HG02623 (cell line): ENCODE data around the gene PPP6R2.
"Not testable (repeated sequence)": the region's sequence is repeated elsewhere in the genome, so short reads cannot be mapped to it uniquely, and the experiment has no call there.

Source experiments
- ATAC-seq: cut with Tn5 transposase; IDR thresholded peaks from one replicate; pipeline ENCODE4 v1.9.1; 2021; ENCODE audit warnings: moderate library complexity; ENCODE audit not compliant: unreplicated experiment

The PPP6R2 gene

DNA sequence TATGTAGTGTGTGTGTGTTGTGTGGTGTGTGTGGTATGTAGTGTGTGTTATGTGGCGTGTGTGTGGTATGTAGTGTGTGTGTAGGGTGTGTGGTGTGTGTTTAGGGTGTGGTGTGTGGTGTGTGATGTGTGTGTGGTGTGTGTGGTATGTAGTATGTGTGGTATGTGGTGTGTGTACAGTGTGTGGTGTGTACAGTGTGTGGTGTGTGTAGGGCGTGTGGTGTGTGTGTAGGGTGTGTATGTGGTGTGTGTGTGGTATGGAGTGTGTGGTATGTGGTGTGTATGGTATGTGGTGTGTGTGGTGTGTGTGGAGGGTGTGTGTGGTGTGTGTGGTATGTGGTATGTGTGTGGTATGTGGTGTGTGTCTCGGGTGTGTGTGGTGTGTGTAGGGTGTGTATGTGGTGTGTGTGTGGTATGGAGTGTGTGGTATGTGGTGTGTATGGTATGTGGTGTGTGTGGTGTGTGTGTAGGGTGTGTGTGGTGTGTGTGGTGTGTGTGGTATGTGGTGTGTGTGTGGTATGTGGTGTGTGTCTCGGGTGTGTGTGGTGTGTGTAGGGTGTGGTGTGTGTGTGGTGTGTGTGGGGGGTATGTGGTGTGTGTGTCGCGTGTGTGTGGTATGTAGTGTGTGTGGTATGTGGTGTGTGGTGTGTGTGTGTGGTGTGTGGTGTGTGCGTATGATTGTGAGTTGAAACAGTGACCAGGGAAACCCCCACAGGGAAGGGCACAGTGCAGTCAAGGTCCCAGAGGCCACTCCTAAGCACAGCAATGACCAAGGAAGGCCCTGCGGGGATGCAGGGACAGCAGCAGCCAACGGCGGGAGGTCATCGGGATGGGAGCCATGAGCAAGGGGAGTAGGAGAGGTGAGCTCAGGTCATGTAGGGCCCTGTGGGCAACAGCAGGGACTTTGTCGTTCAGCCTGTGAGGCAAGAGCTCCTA lies 2.9 kb upstream of the PPP6R2 start:
- no peak for ATAC-seq

DNA sequence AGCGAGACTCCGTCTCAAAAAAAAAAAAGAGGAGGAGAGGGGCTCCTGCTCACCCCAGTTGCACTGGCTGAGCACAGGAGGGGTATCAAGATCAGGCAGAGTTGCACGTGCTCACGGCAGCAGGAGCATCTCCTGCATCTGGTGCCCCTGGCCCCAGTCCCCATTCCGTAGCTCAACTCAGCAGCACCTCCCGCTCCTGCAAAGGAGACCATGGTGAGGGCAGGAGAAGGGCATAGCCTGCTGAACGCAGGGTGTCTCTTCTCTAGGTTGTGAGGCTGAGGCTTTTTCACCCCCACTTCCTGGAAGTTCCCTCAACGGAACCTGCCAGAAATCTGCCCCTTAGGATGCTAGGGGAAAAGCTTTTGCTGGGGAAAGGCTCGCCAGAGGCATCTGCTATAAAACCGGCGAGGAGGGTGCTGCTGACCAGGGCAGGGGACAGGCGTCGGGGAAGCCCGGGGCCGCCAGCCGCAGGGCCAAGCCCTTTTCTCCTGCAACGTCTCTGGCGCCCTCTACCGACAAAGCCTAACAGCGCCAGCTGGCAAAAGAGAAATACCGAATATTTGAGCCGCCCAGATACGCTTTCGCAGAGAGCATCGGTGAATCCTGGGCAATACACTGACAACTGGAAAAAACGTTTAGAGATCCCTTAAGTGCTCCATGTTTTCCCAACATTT lies 1.0 kb upstream of the PPP6R2 start:
- no peak for ATAC-seq

DNA sequence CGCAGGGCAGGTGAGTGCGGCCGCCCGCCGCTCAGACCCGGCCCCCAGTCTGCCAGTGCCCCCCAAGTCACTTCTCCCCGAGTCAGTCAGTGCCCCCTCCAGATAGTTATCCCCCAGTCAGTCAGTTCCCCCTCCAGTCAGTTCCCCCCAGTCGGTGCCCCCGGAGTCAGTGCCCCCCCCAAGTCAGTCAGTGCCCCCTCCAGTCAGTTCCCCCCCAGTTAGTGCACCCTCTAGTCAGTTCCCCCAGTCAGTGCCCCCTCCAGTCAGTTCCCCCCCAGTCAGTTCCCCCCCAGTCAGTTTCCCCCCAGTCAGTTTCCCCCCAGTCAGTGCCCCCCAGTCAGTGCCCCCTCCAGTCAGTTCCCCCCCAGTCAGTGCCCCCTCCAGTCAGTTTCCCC lies 411 bp downstream of the PPP6R2 start:
- no peak for ATAC-seq

- no peak for ATAC-seq
Measured at GRCh38 chr22:50346470-50346869, 3.3 kb downstream of the PPP6R2 start.

- no peak for ATAC-seq
Measured at GRCh38 chr22:50347157-50347556, 4.0 kb downstream of the PPP6R2 start.

DNA sequence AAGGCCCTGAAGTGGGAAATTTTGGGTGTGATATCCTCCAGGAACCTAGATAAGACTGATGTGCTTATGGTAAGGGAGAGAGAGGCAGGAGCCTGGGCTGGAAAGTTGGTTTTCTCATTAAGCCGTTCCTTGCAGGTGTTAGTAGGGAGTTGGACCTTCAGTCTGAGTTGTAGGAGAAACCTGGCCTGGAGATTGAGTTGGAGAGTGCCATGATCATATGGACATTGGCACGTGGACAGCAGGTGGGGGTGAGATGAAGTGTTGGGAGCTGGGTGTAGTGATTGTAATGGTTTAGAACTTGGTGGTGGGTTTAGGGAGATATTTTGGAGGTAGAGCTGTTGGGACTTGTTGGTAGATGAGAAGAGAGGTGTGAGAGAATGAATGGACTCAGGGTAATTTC lies 4.9 kb downstream of the PPP6R2 start:
- ATAC-seq, result no peak

DNA sequence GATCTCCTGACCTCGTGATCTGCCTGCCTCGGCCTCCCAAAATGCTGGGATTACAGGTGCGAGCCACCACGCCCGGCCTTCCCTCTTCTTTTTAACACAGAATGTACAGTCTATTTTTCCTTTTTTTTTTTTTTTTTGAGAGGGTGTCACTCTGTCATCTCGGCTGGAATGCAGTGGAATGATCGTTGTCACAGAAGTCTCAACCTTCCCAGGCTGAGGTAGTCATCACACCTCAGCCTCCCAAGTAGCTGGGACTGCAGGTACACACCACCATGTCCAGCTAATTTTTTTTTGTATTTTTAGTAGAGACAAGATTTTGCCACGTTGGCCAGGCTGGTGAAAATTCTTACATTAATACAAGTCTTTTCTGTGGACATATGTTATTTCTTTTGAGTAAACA lies 13.1 kb downstream of the PPP6R2 start:
- ATAC-seq, result no peak

DNA sequence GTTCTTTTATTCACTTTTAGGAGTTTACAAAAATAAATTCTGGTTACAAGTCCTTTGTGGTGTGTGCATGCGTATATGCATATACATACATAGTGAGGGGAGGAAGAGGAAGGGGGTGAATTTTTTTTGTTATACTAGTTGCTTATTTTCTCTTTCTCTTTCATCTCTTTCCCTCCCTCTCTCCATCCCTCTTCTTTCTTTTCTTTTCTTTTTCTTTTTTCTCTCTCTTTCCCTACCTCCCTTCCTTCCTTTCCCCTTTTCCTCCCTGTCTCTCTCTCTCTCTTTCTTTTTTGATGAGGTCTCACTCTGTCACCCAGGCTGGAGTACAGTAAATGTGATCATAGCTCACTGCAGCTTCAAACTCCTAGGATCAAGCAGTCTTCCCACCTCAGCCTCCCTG lies 14.1 kb downstream of the PPP6R2 start:
- ATAC-seq, result no peak

- no peak for ATAC-seq
Measured at GRCh38 chr22:50357756-50358155, 14.6 kb downstream of the PPP6R2 start.

DNA sequence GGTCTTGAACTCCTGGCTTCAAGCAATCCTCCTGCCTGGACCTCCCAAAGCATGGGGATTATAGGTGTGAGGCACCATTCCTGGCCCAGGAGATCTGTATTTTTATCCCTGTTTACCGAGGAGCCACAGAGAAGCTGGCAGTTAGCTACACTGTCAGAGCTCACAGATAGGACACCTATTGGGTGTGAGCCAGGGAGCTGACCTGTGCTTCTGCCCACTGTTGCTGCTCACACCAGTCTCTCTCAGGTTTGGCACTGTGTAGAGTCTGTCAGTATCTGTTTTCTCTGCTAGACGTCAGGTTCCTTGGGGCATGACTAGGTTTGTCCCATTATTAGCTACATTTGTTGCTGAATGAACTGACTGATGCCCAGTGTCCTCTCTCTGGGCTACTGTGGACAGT lies 17.5 kb downstream of the PPP6R2 start:
- ATAC-seq, result no peak

DNA sequence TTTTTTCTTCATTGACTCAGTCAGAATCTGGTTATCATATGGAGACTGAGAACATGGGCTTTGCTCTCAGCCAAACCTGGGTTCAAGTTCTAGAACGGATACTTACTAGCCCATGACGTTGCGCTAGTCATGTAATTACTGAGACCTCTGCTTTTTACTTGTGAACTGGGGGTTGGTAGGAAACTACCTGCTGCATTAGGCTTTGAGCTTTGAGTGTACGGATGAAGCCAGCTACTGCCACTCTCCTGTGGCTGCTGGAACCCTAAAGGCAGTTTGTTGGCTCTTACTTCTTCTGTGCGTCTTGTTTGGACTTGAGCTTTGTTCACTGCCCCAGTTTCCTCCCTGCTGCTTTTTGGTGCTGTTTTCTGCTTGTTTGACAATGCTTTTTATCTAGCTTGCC lies 18.1 kb downstream of the PPP6R2 start:
- no peak for ATAC-seq

DNA sequence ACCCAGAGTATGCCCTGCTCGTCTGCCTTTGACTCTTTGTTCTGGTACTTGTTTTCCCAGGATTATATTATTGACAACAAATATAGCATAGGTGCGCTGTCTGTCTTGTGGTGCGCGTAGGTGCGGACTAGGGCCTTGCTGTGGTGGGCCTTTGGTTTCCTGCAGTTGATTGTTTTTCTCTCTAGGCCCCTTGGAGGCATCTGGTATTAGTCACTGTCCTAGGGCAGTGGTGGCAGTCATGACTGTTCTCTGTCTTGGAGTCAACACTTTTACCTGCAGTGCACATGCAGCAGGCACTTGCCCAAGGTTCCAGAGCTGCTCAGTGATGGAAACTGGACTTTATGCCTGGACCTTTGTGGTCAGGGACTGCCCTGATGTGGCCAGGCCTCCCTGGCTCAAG lies 18.6 kb downstream of the PPP6R2 start:
- ATAC-seq, result no peak

GRCh38 chr22:50363166-50363802 lies 20.2 kb downstream of the PPP6R2 start:
- ATAC-seq, result no peak

GRCh38 chr22:50363803-50364194 lies 20.7 kb downstream of the PPP6R2 start:
- ATAC-seq, result not testable (repeated sequence)

DNA sequence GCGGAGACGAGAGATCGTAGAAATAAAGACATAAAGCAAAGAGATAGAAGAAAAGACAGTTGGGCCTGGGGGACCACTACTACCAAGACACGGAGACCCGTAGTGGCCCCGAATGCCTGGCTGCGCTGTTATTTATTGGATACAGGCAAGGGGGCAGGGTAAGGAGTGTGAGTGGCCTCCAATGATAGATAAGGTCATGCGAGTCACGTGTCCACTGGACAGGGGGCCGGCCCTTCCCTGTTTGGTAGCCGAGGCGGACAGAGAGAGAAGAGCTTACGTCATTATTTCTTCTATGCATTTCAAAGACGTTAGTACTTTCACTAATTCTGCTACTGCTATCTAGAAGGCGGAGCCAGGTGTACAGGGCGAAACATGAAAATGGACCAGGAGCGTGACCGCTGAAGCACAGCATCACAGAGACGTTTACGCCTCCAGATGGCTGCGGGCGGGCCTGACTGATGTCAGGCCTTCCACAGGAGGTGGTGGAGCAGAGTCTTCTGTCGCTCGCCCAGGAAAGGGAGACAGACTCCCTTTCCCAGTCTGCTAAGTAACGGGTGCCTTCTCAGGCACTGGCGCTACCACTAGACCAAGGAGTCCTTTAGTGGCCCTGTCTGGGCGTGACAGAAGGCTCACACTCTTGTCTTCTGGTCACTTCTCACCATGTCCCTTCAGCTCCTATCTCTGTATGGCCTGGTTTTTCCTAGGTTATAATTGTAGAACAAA lies 24.8 kb downstream of the PPP6R2 start:
- ATAC-seq, result no peak

- ATAC-seq, result no peak
Measured at GRCh38 chr22:50371101-50371648, 28.0 kb downstream of the PPP6R2 start.

- no peak for ATAC-seq
Measured at GRCh38 chr22:50376085-50376651, 33.0 kb downstream of the PPP6R2 start.

DNA sequence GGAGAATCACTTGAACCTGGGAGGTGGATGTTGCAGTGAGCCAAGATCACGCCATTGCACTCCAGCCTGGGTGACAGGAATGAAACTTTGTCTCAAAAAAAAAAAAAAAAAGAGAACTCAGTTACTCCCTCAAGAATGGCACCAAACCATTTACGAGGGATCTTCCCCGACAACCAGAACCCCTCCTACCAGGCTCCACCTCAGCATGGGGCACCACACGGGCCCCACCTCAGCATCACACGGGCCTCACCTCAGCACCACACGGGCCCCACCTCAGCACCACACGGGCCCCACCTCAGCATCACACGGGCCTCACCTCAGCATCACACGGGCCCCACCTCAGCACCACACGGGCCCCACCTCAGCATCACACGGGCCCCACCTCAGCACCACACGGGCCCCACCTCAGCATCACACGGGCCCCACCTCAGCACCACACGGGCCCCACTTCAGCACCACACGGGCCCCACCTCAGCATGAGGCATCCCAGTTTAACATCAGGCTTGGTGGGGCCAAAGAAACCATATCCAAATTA lies 38.0 kb downstream of the PPP6R2 start:
- not testable (repeated sequence) for ATAC-seq

GRCh38 chr22:50396751-50397370 lies 53.7 kb downstream of the PPP6R2 start:
- no peak for ATAC-seq
